Stimulated activated CD8-positive, alpha-beta memory T cell treated with anti-CD3 and anti-CD28 coated beads, Interleukin-12 subunit alpha, Interleukin-12 subunit beta, amount 100 ng/mL, for 24 hours (primary cell): ENCODE results near the gene TCEA2.

Source experiments
- DNase-seq: peaks from one replicate; pipeline ENCODE4 v3.0.0-alpha.2; 2020; ENCODE audit errors: extremely low read depth

TCEA2 gene

GRCh38 chr20:64062596-64063388 is at the start of gene TCEA2:
Gene TCEA2 (plus strand): TSS chr20:64063198. CDS start chr20:64063313, 115 bp downstream.
- DNase-seq = peak; percentile 88

- no peak for DNase-seq
These were observed 47.4 kb upstream of the TCEA2 start for GRCh38 chr20:64015635-64016034.

- DNase-seq = no peak
These were observed 41.6 kb upstream of the TCEA2 start for GRCh38 chr20:64021124-64021975.

GRCh38 chr20:64022671-64023360 is 40.2 kb upstream of the TCEA2 start:
- DNase-seq = no peak

GRCh38 chr20:64023361-64024140 is 39.4 kb upstream of the TCEA2 start:
- no peak for DNase-seq

- DNase-seq = no peak
These were observed 38.6 kb upstream of the TCEA2 start for GRCh38 chr20:64024141-64024990.

GRCh38 chr20:64025101-64025825 is 37.7 kb upstream of the TCEA2 start:
- DNase-seq = no peak

GRCh38 chr20:64025826-64026412 is 37.1 kb upstream of the TCEA2 start:
- DNase-seq = no peak

GRCh38 chr20:64027981-64028685 is 34.9 kb upstream of the TCEA2 start:
- no peak for DNase-seq

GRCh38 chr20:64029293-64030117 is 33.5 kb upstream of the TCEA2 start:
- DNase-seq = no peak

- DNase-seq = no peak
These were observed 32.4 kb upstream of the TCEA2 start for GRCh38 chr20:64030371-64031134.

GRCh38 chr20:64031822-64032314 is 31.1 kb upstream of the TCEA2 start:
- no peak for DNase-seq

- DNase-seq = no peak
These were observed 30.0 kb upstream of the TCEA2 start for GRCh38 chr20:64032706-64033624.

GRCh38 chr20:64033981-64034493 is 29.0 kb upstream of the TCEA2 start:
- DNase-seq = no peak

- DNase-seq = no peak
These were observed 27.7 kb upstream of the TCEA2 start for GRCh38 chr20:64035066-64035932.
